ENCODE measurements around the gene HOXC9. TPM values are rescaled to one million over a fixed set of nuclear protein-coding genes. Genes with fewer than 3 reads are reported as not detected.

HOXC9 gene
- total and polyA plus RNA-seq, 9 of the 15 experiments (the other 6 are each of a cell fraction or from before 2014, with no cell fraction given) = 1.1 to 10.5 (median 9.3) TPM

- no peaks in the 10 kb centered on the region for H3K36me3 ChIP-seq (ENCODE audit: control insufficient read depth, insufficient read depth, low read length)
- H3K4me2 ChIP-seq (ENCODE audit: insufficient read depth, low read length) = no peak overlapping the region
- peak overlapping the region; percentile 94 to 99; a peak in 3 of 4 replicates for H3K9ac ChIP-seq (ENCODE audit: insufficient read depth in 1 of 2, low read depth in 2 of 2, low read length in 2 of 2)
- H3K9me1 ChIP-seq (ENCODE audit: control insufficient read depth, insufficient read depth, low read length) = no peaks in the 10 kb centered on the region
- H3K79me2 ChIP-seq (ENCODE audit: control insufficient read depth, insufficient read depth, low read length) = peaks cover 29% of the 10 kb centered on the region
- H2AFZ ChIP-seq (ENCODE audit: low read depth, low read length) = no peak overlapping the region
- H3K4me1 ChIP-seq (replicated peaks in 1 of 2; ENCODE audit: control insufficient read depth in 2 of 2, insufficient read depth in 2 of 2, low read length in 2 of 2) = peaks cover 40 to 77% of the 10 kb centered on the region in 2 experiments
- WGBS (ENCODE audit: insufficient coverage, low coverage, missing lambda C conversion rate) = 76% methylated on average over 8 of the region's 8 CpGs
- CTCF ChIA-PET (ENCODE audit: low intra/inter-chr PET ratio) = interaction anchor here (0.6 kb wide), 1 partner anchor 208 kb away, joined by 5 read pairs; no protein-coding TSS in a partner anchor
- H3K27me3 ChIP-seq (ENCODE audit: control insufficient read depth in 2 of 2, insufficient read depth in 2 of 2, low read length in 2 of 2) = no peaks in the 10 kb centered on the region
- no peaks in the 10 kb centered on the region for H4K20me1 ChIP-seq (replicated peaks; ENCODE audit: control insufficient read depth, insufficient read depth, low read length)
- ATAC-seq (no peak), FAIRE-seq (no peak), DNase-seq (ENCODE audit: extremely low read depth in 1 of 4, low spot score in 3 of 4) (no peak)
- peak overlapping the region; percentile 71; the same call in 1 of the 2 replicates for H3K4me3 ChIP-seq
- intact Hi-C loops (cut with micrococcal nuclease) = no loop called here
- no peak overlapping the region for H3K27ac ChIP-seq (ENCODE audit: extremely low read depth, low read depth, low read length)
- POLR2A ChIA-PET = interaction anchor here (0.6 to 5.6 kb wide), 8 partner anchors 10 to 190 kb away, joined by 3 to 43 read pairs (median 4); partner anchors contain the start of gene HOXC10
- H3K9me3 ChIP-seq (replicated peaks; ENCODE audit: control insufficient read depth, insufficient read depth, low read depth, low read length) = no peaks in the 10 kb centered on the region
- BruUV-seq (replicated peaks) = no TSS peak
- in situ Hi-C loops (cut with MboI) = no loop called here
- TF ChIP-seq CREB3 (tag; conservative IDR thresholded peaks at IDR 0.05; ENCODE audit: low read depth) (no peak), NUFIP1 (IDR thresholded peaks at IDR 0.05; ENCODE audit: partially characterized antibody) (no peak), RB1 (IDR thresholded peaks at IDR 0.05; ENCODE audit: low read depth) (no peak), OTX1 (CRISPR knock-in tag; IDR thresholded peaks at IDR 0.05) (no peak), ZNF655 (CRISPR knock-in tag; IDR thresholded peaks at IDR 0.05) (no peak), EZH2 (IDR thresholded peaks at IDR 0.05; ENCODE audit: borderline replicate concordance, low read depth, low read length) (no peak), KAT2B (IDR thresholded peaks at IDR 0.05; ENCODE audit: low read depth, low read length) (no peak), RFX5 (IDR thresholded peaks at IDR 0.05; ENCODE audit: low read depth, low read length) (no peak), HOXB6 (CRISPR knock-in tag; IDR thresholded peaks at IDR 0.05; ENCODE audit: borderline replicate concordance) (no peak), CHAMP1 (IDR thresholded peaks at IDR 0.05) (no peak)
- TF ChIP-seq, protein P1, sequence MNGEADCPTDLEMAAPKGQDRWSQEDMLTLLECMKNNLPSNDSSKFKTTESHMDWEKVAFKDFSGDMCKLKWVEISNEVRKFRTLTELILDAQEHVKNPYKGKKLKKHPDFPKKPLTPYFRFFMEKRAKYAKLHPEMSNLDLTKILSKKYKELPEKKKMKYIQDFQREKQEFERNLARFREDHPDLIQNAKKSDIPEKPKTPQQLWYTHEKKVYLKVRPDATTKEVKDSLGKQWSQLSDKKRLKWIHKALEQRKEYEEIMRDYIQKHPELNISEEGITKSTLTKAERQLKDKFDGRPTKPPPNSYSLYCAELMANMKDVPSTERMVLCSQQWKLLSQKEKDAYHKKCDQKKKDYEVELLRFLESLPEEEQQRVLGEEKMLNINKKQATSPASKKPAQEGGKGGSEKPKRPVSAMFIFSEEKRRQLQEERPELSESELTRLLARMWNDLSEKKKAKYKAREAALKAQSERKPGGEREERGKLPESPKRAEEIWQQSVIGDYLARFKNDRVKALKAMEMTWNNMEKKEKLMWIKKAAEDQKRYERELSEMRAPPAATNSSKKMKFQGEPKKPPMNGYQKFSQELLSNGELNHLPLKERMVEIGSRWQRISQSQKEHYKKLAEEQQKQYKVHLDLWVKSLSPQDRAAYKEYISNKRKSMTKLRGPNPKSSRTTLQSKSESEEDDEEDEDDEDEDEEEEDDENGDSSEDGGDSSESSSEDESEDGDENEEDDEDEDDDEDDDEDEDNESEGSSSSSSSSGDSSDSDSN (IDR thresholded peaks at IDR 0.05; ENCODE audit: borderline replicate concordance in 1 of 2, low read depth in 2 of 2, low read length in 2 of 2) = no peak
- TF ChIP-seq, protein P2, sequence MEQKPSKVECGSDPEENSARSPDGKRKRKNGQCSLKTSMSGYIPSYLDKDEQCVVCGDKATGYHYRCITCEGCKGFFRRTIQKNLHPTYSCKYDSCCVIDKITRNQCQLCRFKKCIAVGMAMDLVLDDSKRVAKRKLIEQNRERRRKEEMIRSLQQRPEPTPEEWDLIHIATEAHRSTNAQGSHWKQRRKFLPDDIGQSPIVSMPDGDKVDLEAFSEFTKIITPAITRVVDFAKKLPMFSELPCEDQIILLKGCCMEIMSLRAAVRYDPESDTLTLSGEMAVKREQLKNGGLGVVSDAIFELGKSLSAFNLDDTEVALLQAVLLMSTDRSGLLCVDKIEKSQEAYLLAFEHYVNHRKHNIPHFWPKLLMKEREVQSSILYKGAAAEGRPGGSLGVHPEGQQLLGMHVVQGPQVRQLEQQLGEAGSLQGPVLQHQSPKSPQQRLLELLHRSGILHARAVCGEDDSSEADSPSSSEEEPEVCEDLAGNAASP (IDR thresholded peaks at IDR 0.05) = no peak
Measured at GRCh38 chr12:54001283-54002187, 1.6 kb downstream of the HOXC9 start.
